ENCODE measurements around the gene SLC23A1. TPM values are rescaled to one million over a fixed set of nuclear protein-coding genes. Genes with fewer than 3 reads are reported as not detected.

Gene SLC23A1
- total and polyA plus RNA-seq, 2 of the 13 experiments (the other 11 are each of a cell fraction or from before 2014, with no cell fraction given), result 6.0 to 6.6 TPM

GRCh38 chr5:139403787-139404483 is 20.8 kb upstream of the SLC23A1 start, which contains the start of gene SPATA24 (continued):
- TF ChIP-seq SMAD9 (CRISPR knock-in tag; IDR thresholded peaks at IDR 0.05) (0 out of 2 replicates have a peak, but pooled peaks have one; percentile 74), PHF8 (CRISPR knock-in tag; IDR thresholded peaks at IDR 0.05) (peak; percentile 65; the same call in 1 of the 2 replicates), SNAPC2 (CRISPR knock-in tag; IDR thresholded peaks at IDR 0.05) (no peak), HDAC2 (CRISPR knock-in tag; IDR thresholded peaks at IDR 0.05) (peak; percentile 12; the same call in 1 of the 2 replicates), DMAP1 (CRISPR knock-in tag; IDR thresholded peaks at IDR 0.05) (peak; percentile 46; the same call in 1 of the 2 replicates), EHMT2 (IDR thresholded peaks at IDR 0.05; ENCODE audit: borderline replicate concordance, low read depth, low read length) (no peak), MZF1 (CRISPR knock-in tag; IDR thresholded peaks at IDR 0.05; ENCODE audit: borderline replicate concordance) (0 out of 2 replicates have a peak, but pooled peaks have one; percentile 89), ZMYM4 (CRISPR knock-in tag; IDR thresholded peaks at IDR 0.05) (0 out of 2 replicates have a peak, but pooled peaks have one; percentile 20), NR2C2 (CRISPR knock-in tag; IDR thresholded peaks at IDR 0.05; ENCODE audit: borderline replicate concordance) (peak; percentile 24; the same call in 1 of the 2 replicates), ZFP91 (CRISPR knock-in tag; IDR thresholded peaks at IDR 0.05; ENCODE audit: borderline replicate concordance) (peak; percentile 100), YY1 (IDR thresholded peaks at IDR 0.05; ENCODE audit: insufficient read depth, insufficient replicate concordance, low read depth, low read length) (peak; percentile 95), ZNF33B (CRISPR knock-in tag; IDR thresholded peaks at IDR 0.05) (no peak), KAT7 (CRISPR knock-in tag; IDR thresholded peaks at IDR 0.05; ENCODE audit: borderline replicate concordance) (no peak), ZNF580 (CRISPR knock-in tag; IDR thresholded peaks at IDR 0.05; ENCODE audit: borderline replicate concordance, low read depth) (peak; percentile 7; the same call in 1 of the 2 replicates), ZNF839 (CRISPR knock-in tag; IDR thresholded peaks at IDR 0.05; ENCODE audit: borderline replicate concordance) (peak; percentile 70; the same call in 1 of the 2 replicates), ZNF788 (CRISPR knock-in tag; IDR thresholded peaks at IDR 0.05; ENCODE audit: borderline replicate concordance) (0 out of 2 replicates have a peak, but pooled peaks have one; percentile 13), RFX3 (CRISPR knock-in tag; IDR thresholded peaks at IDR 0.05) (peak; percentile 85), GFI1 (CRISPR knock-in tag; IDR thresholded peaks at IDR 0.05; ENCODE audit: borderline replicate concordance) (no peak; the same call in 1 of the 2 replicates), ZNF672 (CRISPR knock-in tag; IDR thresholded peaks at IDR 0.05) (no peak), UBTF (CRISPR knock-in tag; IDR thresholded peaks at IDR 0.05) (peak; percentile 18), KLF16 (CRISPR knock-in tag; IDR thresholded peaks at IDR 0.05) (peak in 1 of 2 experiments; percentile 68; a peak in 1 of 4 replicates), GLI4 (CRISPR knock-in tag; IDR thresholded peaks at IDR 0.05; ENCODE audit: borderline replicate concordance) (peak; percentile 71; the same call in 1 of the 2 replicates), HCFC1 (IDR thresholded peaks at IDR 0.05; ENCODE audit: low read depth, low read length) (no peak; the same call in 1 of the 2 replicates)
- TF ChIP-seq, protein P1, sequence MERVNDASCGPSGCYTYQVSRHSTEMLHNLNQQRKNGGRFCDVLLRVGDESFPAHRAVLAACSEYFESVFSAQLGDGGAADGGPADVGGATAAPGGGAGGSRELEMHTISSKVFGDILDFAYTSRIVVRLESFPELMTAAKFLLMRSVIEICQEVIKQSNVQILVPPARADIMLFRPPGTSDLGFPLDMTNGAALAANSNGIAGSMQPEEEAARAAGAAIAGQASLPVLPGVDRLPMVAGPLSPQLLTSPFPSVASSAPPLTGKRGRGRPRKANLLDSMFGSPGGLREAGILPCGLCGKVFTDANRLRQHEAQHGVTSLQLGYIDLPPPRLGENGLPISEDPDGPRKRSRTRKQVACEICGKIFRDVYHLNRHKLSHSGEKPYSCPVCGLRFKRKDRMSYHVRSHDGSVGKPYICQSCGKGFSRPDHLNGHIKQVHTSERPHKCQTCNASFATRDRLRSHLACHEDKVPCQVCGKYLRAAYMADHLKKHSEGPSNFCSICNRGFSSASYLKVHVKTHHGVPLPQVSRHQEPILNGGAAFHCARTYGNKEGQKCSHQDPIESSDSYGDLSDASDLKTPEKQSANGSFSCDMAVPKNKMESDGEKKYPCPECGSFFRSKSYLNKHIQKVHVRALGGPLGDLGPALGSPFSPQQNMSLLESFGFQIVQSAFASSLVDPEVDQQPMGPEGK (CRISPR knock-in tag; IDR thresholded peaks at IDR 0.05), result peak; percentile 75

All from HepG2 (cell line).